Uterus (tissue), 2 donors: ENCODE results near the gene CFAP92.

Experiments used
- POLR2A ChIP-seq, 2 donors: fragments of 450-650 bp; IDR thresholded peaks; one replicate each; pipeline ENCODE4 v1.6.1; 2016; ENCODE audit warnings: antibody characterized with exemption in 2 of 2, mild to moderate bottlenecking in 1 of 2, moderate library complexity in 1 of 2
- TF ChIP-seq, protein P1 (sequence below), 4 experiments: fragments of 200-600 bp in 2 of 4; fragments of 450-650 bp in 2 of 4; sonication (generic) in 2 of 4; IDR thresholded peaks; one replicate each; pipeline ENCODE4 v1.5.1; 2016 to 2019; ENCODE audit warnings: antibody characterized with exemption in 4 of 4, mild to moderate bottlenecking in 2 of 4, moderate library complexity in 1 of 4

DNA sequence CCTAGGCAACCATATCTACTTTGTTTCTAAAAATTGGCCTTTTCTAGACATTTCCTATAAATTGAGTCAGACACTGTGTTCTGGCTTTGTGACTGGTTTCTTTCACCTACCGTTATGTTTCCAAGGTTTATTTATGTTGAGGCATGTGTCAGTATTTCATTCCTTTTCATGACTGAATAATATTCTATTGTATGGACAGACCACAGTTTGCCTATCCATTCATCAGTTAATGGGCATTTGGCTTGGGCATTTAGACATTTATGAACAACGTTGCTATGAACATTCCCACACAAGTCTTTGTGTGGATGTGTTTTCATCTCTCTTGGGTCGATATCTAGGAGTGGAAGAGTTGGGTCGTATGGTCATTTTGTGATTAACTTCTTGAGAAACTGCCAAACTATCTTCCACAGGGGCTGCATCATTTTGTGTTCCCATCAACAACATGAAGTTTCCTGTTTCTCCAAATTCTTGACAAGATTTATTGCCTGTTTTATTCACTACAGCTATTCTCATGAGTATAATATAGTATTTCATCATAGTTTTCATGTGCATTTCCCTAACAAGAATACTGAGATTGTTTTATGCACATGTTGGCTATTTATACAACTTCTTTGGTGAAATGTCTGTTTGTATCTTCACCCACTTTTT is 3.7 kb upstream of the CFAP92 start:
- TF ChIP-seq, protein P1, sequence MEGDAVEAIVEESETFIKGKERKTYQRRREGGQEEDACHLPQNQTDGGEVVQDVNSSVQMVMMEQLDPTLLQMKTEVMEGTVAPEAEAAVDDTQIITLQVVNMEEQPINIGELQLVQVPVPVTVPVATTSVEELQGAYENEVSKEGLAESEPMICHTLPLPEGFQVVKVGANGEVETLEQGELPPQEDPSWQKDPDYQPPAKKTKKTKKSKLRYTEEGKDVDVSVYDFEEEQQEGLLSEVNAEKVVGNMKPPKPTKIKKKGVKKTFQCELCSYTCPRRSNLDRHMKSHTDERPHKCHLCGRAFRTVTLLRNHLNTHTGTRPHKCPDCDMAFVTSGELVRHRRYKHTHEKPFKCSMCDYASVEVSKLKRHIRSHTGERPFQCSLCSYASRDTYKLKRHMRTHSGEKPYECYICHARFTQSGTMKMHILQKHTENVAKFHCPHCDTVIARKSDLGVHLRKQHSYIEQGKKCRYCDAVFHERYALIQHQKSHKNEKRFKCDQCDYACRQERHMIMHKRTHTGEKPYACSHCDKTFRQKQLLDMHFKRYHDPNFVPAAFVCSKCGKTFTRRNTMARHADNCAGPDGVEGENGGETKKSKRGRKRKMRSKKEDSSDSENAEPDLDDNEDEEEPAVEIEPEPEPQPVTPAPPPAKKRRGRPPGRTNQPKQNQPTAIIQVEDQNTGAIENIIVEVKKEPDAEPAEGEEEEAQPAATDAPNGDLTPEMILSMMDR (IDR thresholded peaks at IDR 0.05): no peak
- TF ChIP-seq POLR2A (IDR thresholded peaks at IDR 0.05): no peak
